Measurements from ENCODE around the gene OAF. TPM values are rescaled to one million over a fixed set of nuclear protein-coding genes. Genes with fewer than 3 reads are reported as not detected.

The OAF gene
- total RNA-seq, 2 donors from 2014 or later: 1.7 to 3.6 TPM

GRCh38 chr11:120239713-120240640 is 29.1 kb downstream of the OAF start, which contains the start of gene POU2F3:
TSS of gene POU2F3 (plus strand) at chr11:120240140. CDS start at chr11:120240344, 204 bp downstream.
- Mint-ChIP-seq H3K27ac (no peak within 1 kb of the TSS), H3K4me1 (peaks cover 14% of the 10 kb centered on the region), H3K27me3 (ENCODE audit: insufficient read depth) (peaks cover 64% of the 10 kb centered on the region), H3K36me3 (ENCODE audit: low read depth) (no peaks in the 10 kb centered on the region), H3K4me3 (peak within 1 kb of the TSS; percentile 46), H3K9me3 (no peaks in the 10 kb centered on the region)
- Histone ChIP-seq H3K9ac (ENCODE audit: extremely low read depth, low read length, poor library complexity, severe bottlenecking) (no peak within 1 kb of the TSS), H3K9me3 (ENCODE audit: control insufficient read depth, low read length) (no peaks in the 10 kb centered on the region), H3K4me3 (ENCODE audit: low read length) (peak within 1 kb of the TSS; percentile 56), H3K27ac (ENCODE audit: low read depth, low read length) (no peak within 1 kb of the TSS), H3K36me3 (ENCODE audit: control insufficient read depth, insufficient read depth, low read length) (no peaks in the 10 kb centered on the region), H3K4me1 (ENCODE audit: control insufficient read depth, insufficient read depth, low read length) (no peaks in the 10 kb centered on the region), H3K27me3 (ENCODE audit: control insufficient read depth, insufficient read depth, low read length, poor library complexity, severe bottlenecking) (peaks cover 42% of the 10 kb centered on the region)
- TF ChIP-seq CTCF (conservative IDR thresholded peaks at IDR 0.05): peak; percentile 64
- peak; percentile 84 for DNase-seq
- 10% methylated on average over 25 to 66 of the region's 66 CpGs for WGBS, 2 experiments (ENCODE audit: insufficient coverage in 1 of 2, insufficient read length in 1 of 2)

DNA sequence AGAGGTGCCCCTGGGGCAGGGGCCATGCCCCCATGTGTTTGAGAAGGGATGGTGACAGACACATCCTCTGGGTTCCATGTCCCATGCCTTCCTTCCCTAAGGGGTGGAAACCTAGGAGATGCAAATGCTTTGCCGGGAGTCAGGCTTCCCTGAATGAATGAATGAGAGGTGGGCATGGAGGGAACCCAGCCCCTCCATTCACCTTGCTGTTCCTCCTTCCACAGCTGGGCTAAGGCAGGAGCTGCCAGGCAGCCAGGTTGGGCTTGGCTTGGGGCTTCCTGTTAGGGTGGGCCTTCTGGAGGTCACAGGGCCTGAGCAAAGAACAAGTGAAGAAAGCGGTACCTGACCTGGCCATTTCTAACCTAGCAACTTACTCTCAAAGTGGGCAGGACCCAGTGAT is 30.0 kb downstream of the OAF start:
- WGBS, 2 experiments (ENCODE audit: insufficient coverage in 1 of 2, insufficient read length in 1 of 2): 89 to 100% methylated on average over 1 to 2 of the region's 2 CpGs
- Mint-ChIP-seq H3K4me1 (peaks cover 20% of the 10 kb centered on the region), H3K27ac (no peak overlapping the region), H3K27me3 (ENCODE audit: insufficient read depth) (peaks cover 66% of the 10 kb centered on the region), H3K9me3 (no peaks in the 10 kb centered on the region), H3K4me3 (peak overlapping the region; percentile 46), H3K36me3 (ENCODE audit: low read depth) (no peaks in the 10 kb centered on the region)
- Histone ChIP-seq H3K27ac (ENCODE audit: low read depth, low read length) (no peak overlapping the region), H3K9me3 (ENCODE audit: control insufficient read depth, low read length) (no peaks in the 10 kb centered on the region), H3K27me3 (ENCODE audit: control insufficient read depth, insufficient read depth, low read length, poor library complexity, severe bottlenecking) (peaks cover 42% of the 10 kb centered on the region), H3K4me1 (ENCODE audit: control insufficient read depth, insufficient read depth, low read length) (no peaks in the 10 kb centered on the region), H3K36me3 (ENCODE audit: control insufficient read depth, insufficient read depth, low read length) (no peaks in the 10 kb centered on the region), H3K9ac (ENCODE audit: extremely low read depth, low read length, poor library complexity, severe bottlenecking) (no peak overlapping the region), H3K4me3 (ENCODE audit: low read length) (no peak overlapping the region)
- TF ChIP-seq CTCF (conservative IDR thresholded peaks at IDR 0.05): no peak
- no peak for DNase-seq

GRCh38 chr11:120241277-120241676 is 30.4 kb downstream of the OAF start:
- no peak overlapping the region for H3K4me3 ChIP-seq (ENCODE audit: low read length)
- Mint-ChIP-seq H3K4me3 (no peak overlapping the region), H3K27ac (no peak overlapping the region), H3K9me3 (no peaks in the 10 kb centered on the region), H3K4me1 (peaks cover 20% of the 10 kb centered on the region), H3K36me3 (ENCODE audit: low read depth) (no peaks in the 10 kb centered on the region), H3K27me3 (ENCODE audit: insufficient read depth) (peaks cover 69% of the 10 kb centered on the region)
- no peaks in the 10 kb centered on the region for H3K4me1 ChIP-seq (ENCODE audit: control insufficient read depth, insufficient read depth, low read length)
- no peak for TF ChIP-seq CTCF (conservative IDR thresholded peaks at IDR 0.05)
- H3K9ac ChIP-seq (ENCODE audit: extremely low read depth, low read length, poor library complexity, severe bottlenecking): no peak overlapping the region
- no peaks in the 10 kb centered on the region for H3K9me3 ChIP-seq (ENCODE audit: control insufficient read depth, low read length)
- H3K27me3 ChIP-seq (ENCODE audit: control insufficient read depth, insufficient read depth, low read length, poor library complexity, severe bottlenecking): peaks cover 42% of the 10 kb centered on the region
- WGBS, 2 experiments (ENCODE audit: insufficient coverage in 1 of 2, insufficient read length in 1 of 2): 93 to 97% methylated on average over 4 to 7 of the region's 7 CpGs
- DNase-seq: no peak
- H3K27ac ChIP-seq (ENCODE audit: low read depth, low read length): no peak overlapping the region
- no peaks in the 10 kb centered on the region for H3K36me3 ChIP-seq (ENCODE audit: control insufficient read depth, insufficient read depth, low read length)
